ENCODE measurements around the gene DPCD.

GRCh38 chr10:101575580-101576210 is 12.4 kb upstream of the DPCD start:
- TF ChIP-seq CTCF (IDR thresholded peaks at IDR 0.05) (no peak), POLR2A (IDR thresholded peaks at IDR 0.05) (no peak)

All from breast epithelium (tissue), 3 donors.